ENCODE results near the gene SMAP2. TPM values are rescaled to one million over a fixed set of nuclear protein-coding genes. Genes with fewer than 3 reads are reported as not detected.

SMAP2 gene
- total and polyA plus RNA-seq, 2 of the 4 experiments (the other 2 are of a cell fraction), result 30.1 to 31.0 TPM

DNA sequence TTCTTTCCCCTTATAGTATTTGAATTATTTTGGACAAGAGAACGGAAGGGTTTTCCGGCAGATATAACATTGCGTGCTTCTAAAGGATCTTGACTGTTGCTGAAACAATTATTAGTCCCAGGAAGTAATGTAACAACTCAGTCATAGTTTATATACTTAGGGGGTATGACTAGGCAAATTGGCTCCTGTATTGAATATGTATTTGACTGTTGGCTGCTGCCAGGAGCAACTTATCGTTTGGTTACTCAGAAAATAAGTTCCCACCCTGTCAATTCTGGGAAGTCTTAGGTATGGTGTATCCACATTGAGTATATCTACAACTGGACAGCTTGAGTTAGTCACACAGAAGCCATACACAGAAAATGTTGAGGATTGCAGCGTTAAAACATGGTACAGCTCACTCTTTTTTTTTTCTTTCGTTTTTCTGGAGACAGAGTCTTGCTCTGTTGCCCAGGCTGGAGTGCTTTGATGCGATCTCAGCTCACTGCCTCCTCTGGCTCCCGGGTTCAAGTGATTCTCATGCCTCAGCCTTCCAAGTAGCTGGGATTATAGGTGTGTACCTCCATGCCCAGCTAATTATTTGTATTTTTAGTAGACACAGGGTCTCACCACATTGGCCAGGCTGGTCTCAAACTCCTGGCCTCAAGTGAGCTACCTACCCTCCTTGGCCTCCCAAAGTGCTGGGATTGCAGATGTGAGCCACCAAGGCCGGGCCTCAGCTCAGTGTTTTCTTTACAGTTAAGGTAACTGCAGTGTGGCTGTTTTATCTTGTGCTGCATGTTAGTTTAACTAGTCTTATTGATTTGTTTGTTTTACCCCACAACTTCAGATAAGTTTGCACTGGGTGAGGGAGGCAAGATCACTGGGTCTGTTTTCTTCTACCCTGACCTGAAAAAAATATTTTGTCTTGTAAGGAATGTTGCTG lies 10.2 kb downstream of the SMAP2 start:
- peak overlapping the region; percentile 88 for H2BK120ac ChIP-seq (ENCODE audit: low read depth, low read length)
- H3K9me3 ChIP-seq (ENCODE audit: control insufficient read depth, insufficient read depth, low read length), result no peaks in the 10 kb centered on the region
- H3K23ac ChIP-seq (ENCODE audit: low read depth, low read length), result peak overlapping the region; percentile 92
- H3K18ac ChIP-seq (ENCODE audit: low read depth, low read length), result peak overlapping the region; percentile 80
- peaks cover 21 to 63% of the 10 kb centered on the region in 2 experiments for H3K79me1 ChIP-seq (ENCODE audit: low read depth in 1 of 2, low read length in 2 of 2)
- peak overlapping the region; percentile 74 for H3K56ac ChIP-seq (ENCODE audit: extremely low read depth, insufficient read depth, low read length)
- H4K91ac ChIP-seq (ENCODE audit: insufficient read depth, low read depth, low read length), result peak overlapping the region; percentile 91
- WGBS, 2 experiments (ENCODE audit: extremely low coverage in 2 of 2, insufficient read length in 1 of 2), result no CpG with 5 or more reads among the region's 9 CpGs
- peak overlapping the region; percentile 46 to 87 for H4K8ac ChIP-seq (ENCODE audit: low read depth in 2 of 2, low read length in 2 of 2)
- no peak overlapping the region for H2AK9ac ChIP-seq (replicated peaks; ENCODE audit: low read depth, low read length, poor library complexity)
- H3K4me3 ChIP-seq (ENCODE audit: insufficient read depth, low read depth, low read length), result 0 out of 2 replicates have a peak overlapping the region, but pooled peaks have one; percentile 2
- H4K20me1 ChIP-seq (ENCODE audit: insufficient read depth, low read length), result peaks cover 5% of the 10 kb centered on the region; the same call in 1 of the 2 replicates
- ATAC-seq (ENCODE audit: low read depth), result peak; percentile 58
- H3K4me1 ChIP-seq (ENCODE audit: control insufficient read depth, insufficient read depth, low read length), result peaks cover 18% of the 10 kb centered on the region
- peak overlapping the region; percentile 69 for H2AFZ ChIP-seq (replicated peaks; ENCODE audit: low read length, poor library complexity)
- DNase-seq, result peak; percentile 93
- POLR2A ChIA-PET (ENCODE audit: unreplicated experiment), result interaction anchor here (0.5 kb wide), 1 partner anchor 84 kb away, joined by 4 read pairs; no protein-coding TSS in a partner anchor
- H4K5ac ChIP-seq (ENCODE audit: low read depth, low read length), result peak overlapping the region; percentile 16
- peak overlapping the region; percentile 88; the same call in 1 of the 2 replicates for H3K14ac ChIP-seq (replicated peaks; ENCODE audit: low read depth, low read length)
- H3K27ac ChIP-seq (ENCODE audit: insufficient read depth, low read length), result peak overlapping the region; percentile 84
- peak overlapping the region; percentile 55 for H3K9ac ChIP-seq (ENCODE audit: low read depth, low read length)
- H3K36me3 ChIP-seq (ENCODE audit: control insufficient read depth, insufficient read depth, low read length), result no peaks in the 10 kb centered on the region
- H2BK20ac ChIP-seq (ENCODE audit: low read depth, low read length), result peak overlapping the region; percentile 31; the same call in 1 of the 2 replicates
- peak overlapping the region; percentile 63 for H3K4me2 ChIP-seq (ENCODE audit: low read depth, low read length)
- peak; percentile 30; the same call in 1 of the 2 replicates for TF ChIP-seq FOS (IDR thresholded peaks at IDR 0.05; ENCODE audit: low read depth, low read length)
- no peak for TF ChIP-seq RCOR1 (IDR thresholded peaks at IDR 0.05; ENCODE audit: insufficient replicate concordance, low read length)
- TF ChIP-seq NFE2L2 (IDR thresholded peaks at IDR 0.05; ENCODE audit: low read depth, low read length), result peak; percentile 95
- TF ChIP-seq MXI1 (IDR thresholded peaks at IDR 0.05; ENCODE audit: borderline replicate concordance, low read depth, low read length), result no peak
- TF ChIP-seq MAFK (IDR thresholded peaks at IDR 0.05; ENCODE audit: low read depth, low read length), result peak; percentile 19; the same call in 1 of the 2 replicates
- peak; percentile 44; the same call in 1 of the 2 replicates for TF ChIP-seq CEBPB (IDR thresholded peaks at IDR 0.05; ENCODE audit: low read depth, low read length)
- H3K27me3 ChIP-seq (ENCODE audit: control insufficient read depth, insufficient read depth, low read length), result no peaks in the 10 kb centered on the region
- dilution Hi-C loops (cut with HindIII; ENCODE audit: low sequenced_read_pairs, unreplicated experiment) (no loop called here), intact Hi-C loops (cut with micrococcal nuclease) (no loop called here), in situ Hi-C loops (cut with MboI; ENCODE audit: low sequenced_read_pairs) (no loop called here)
- peak overlapping the region; percentile 91 for H2BK5ac ChIP-seq (ENCODE audit: low read depth, low read length, poor library complexity, severe bottlenecking)
- peak overlapping the region; percentile 85 for H2AK5ac ChIP-seq (ENCODE audit: low read depth, low read length)
- H2BK15ac ChIP-seq (ENCODE audit: low read depth, low read length), result peak overlapping the region; percentile 63
- TSS peak; percentile 10 for BruUV-seq (replicated peaks)
- H3K9me1 ChIP-seq (ENCODE audit: insufficient read depth, low read length), result peaks cover 12% of the 10 kb centered on the region
- peak overlapping the region; percentile 93 for H3K4ac ChIP-seq (ENCODE audit: low read depth, low read length)
- CTCF ChIA-PET, result interaction anchor here (0.6 to 0.9 kb wide), 2 partner anchors 240 to 645 kb away, joined by 3 to 4 read pairs; no protein-coding TSS in a partner anchor

All from IMR-90 (cell line).